ENCODE results near the gene TLL2. TPM values are rescaled to one million over a fixed set of nuclear protein-coding genes. Genes with fewer than 3 reads are reported as not detected.

Gene TLL2
- polyA plus RNA-seq, 3 donors: 0.69 to 0.95 (median 0.79) TPM

DNA sequence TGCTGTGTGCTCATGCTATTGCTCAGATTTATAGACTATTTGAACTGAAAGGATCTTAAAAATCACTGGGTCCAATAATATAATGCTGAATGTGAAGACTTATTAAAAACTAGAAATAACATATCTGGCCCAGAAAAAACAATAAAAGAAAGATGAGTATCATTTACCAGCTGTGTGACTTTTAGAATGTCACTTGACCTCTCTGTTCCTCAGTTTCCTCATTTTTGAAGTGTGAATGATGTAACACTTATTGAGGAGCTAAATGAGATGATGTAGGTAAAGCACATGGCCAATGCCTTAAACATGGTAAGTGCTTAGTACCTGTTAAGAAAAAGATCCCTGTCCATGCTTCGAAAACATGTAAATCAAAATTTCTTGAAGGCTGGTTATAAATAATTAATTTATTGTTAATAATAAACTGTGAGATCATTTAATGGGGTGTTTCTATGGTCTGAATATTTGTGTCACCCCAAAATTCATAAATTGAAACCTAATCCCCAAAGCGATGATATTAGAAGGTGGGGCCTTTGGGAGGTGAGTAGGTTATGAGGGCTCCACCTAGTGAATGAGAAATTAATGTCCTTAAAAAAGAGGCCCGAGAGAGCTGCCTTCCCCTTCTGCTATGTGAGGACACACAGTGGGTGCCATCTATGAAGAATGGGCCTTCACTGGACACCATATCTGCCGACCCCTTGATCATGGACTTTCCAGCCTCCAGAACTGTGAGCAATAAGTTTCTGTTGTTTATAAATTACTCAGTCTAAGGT lies 196.5 kb downstream of the TLL2 start:
- no peak for DNase-seq (ENCODE audit: extremely low read depth in 1 of 11, low read depth in 9 of 11, low spot score in 4 of 11)

Other genes with a start within 250 kb of the TLL2 start
- gene BLNK, start 242.4 kb downstream of the TLL2 start, polyA plus RNA-seq (ENCODE audit: insufficient read length in 3 of 3): 10 to 100 TPM; 33.5 to 42.0 (median 36.3) TPM
- under 1 TPM; 0.09 to 0.22 (median 0.20) TPM for gene DNTT, start 209.5 kb downstream of the TLL2 start, polyA plus RNA-seq (ENCODE audit: insufficient read length in 3 of 3)
- gene OPALIN, start 154.9 kb downstream of the TLL2 start, polyA plus RNA-seq (ENCODE audit: insufficient read length in 3 of 3): not detected
- gene TM9SF3, start 73.1 kb upstream of the TLL2 start, polyA plus RNA-seq (ENCODE audit: insufficient read length in 3 of 3): 100 to 1,000 TPM; 180 to 224 (median 183) TPM
- gene PIK3AP1, start 206.6 kb upstream of the TLL2 start, polyA plus RNA-seq (ENCODE audit: insufficient read length in 3 of 3): 1 to 10 TPM; 4.7 to 5.3 (median 5.2) TPM

All from renal cortex interstitium (tissue), 11 donors.